ENCODE measurements around the gene GUCY1A2.

Gene GUCY1A2

GRCh38 chr11:106998116-106998915 lies 20.0 kb downstream of the GUCY1A2 start:
- no peak for DNase-seq (ENCODE audit: extremely low read depth, insufficient read length)
- no peaks in the 10 kb centered on the region for H3K36me3 ChIP-seq (ENCODE audit: control insufficient read depth, insufficient read depth, low read length)
- TF ChIP-seq CTCF (IDR thresholded peaks at IDR 0.05; ENCODE audit: insufficient read depth, low read length, poor library complexity, severe bottlenecking), result no peak
- H3K4me3 ChIP-seq (replicated peaks; ENCODE audit: low read depth, low read length), result no peak overlapping the region
- no peaks in the 10 kb centered on the region for H3K27me3 ChIP-seq (replicated peaks; ENCODE audit: control insufficient read depth, insufficient read depth, low read length)

DNA sequence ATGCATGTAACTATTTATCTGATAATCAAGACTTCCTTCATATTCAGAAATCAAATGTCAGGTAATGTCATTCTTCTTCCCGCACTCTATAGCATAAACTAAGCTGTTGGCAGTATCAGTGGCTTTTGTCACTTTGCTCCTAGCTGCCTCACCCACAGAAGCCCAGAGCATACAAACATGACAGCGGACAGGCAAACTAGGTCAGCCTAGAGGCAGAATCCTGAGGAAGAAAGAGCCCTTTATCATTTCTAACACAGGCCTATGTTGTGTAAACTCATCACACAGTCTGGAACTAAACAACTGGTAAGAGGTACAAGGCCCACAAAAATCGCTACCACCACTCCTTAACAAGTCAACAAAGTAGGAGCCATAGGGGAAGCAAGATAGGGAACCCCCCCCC lies 21.0 kb downstream of the GUCY1A2 start:
- TF ChIP-seq CTCF (IDR thresholded peaks at IDR 0.05; ENCODE audit: insufficient read depth, low read length, poor library complexity, severe bottlenecking), result no peak
- no peak for DNase-seq (ENCODE audit: extremely low read depth, insufficient read length)
- Histone ChIP-seq H3K4me3 (replicated peaks; ENCODE audit: low read depth, low read length) (no peak overlapping the region), H3K27me3 (replicated peaks; ENCODE audit: control insufficient read depth, insufficient read depth, low read length) (no peaks in the 10 kb centered on the region), H3K36me3 (ENCODE audit: control insufficient read depth, insufficient read depth, low read length) (no peaks in the 10 kb centered on the region)

- no peak for TF ChIP-seq CTCF (IDR thresholded peaks at IDR 0.05; ENCODE audit: insufficient read depth, low read length, poor library complexity, severe bottlenecking)
- DNase-seq (ENCODE audit: extremely low read depth, insufficient read length), result no peak
- Histone ChIP-seq H3K4me3 (replicated peaks; ENCODE audit: low read depth, low read length) (no peak overlapping the region), H3K27me3 (replicated peaks; ENCODE audit: control insufficient read depth, insufficient read depth, low read length) (no peaks in the 10 kb centered on the region), H3K36me3 (ENCODE audit: control insufficient read depth, insufficient read depth, low read length) (no peaks in the 10 kb centered on the region)
Observed at GRCh38 chr11:106996691-106997090, 21.6 kb downstream of the GUCY1A2 start.

- no peak for TF ChIP-seq CTCF (IDR thresholded peaks at IDR 0.05; ENCODE audit: insufficient read depth, low read length, poor library complexity, severe bottlenecking)
- no peaks in the 10 kb centered on the region for H3K27me3 ChIP-seq (replicated peaks; ENCODE audit: control insufficient read depth, insufficient read depth, low read length)
- DNase-seq (ENCODE audit: extremely low read depth, insufficient read length), result no peak
- no peaks in the 10 kb centered on the region for H3K36me3 ChIP-seq (ENCODE audit: control insufficient read depth, insufficient read depth, low read length)
- H3K4me3 ChIP-seq (replicated peaks; ENCODE audit: low read depth, low read length), result no peak overlapping the region
Observed at GRCh38 chr11:106990331-106990730, 27.9 kb downstream of the GUCY1A2 start.

- no peaks in the 10 kb centered on the region for H3K27me3 ChIP-seq (replicated peaks; ENCODE audit: control insufficient read depth, insufficient read depth, low read length)
- no peak for TF ChIP-seq CTCF (IDR thresholded peaks at IDR 0.05; ENCODE audit: insufficient read depth, low read length, poor library complexity, severe bottlenecking)
- no peak overlapping the region for H3K4me3 ChIP-seq (replicated peaks; ENCODE audit: low read depth, low read length)
- no peak for DNase-seq (ENCODE audit: extremely low read depth, insufficient read length)
- no peaks in the 10 kb centered on the region for H3K36me3 ChIP-seq (ENCODE audit: control insufficient read depth, insufficient read depth, low read length)
Observed at GRCh38 chr11:106989078-106989455, 29.2 kb downstream of the GUCY1A2 start.
